RWPE2 (cell line): ENCODE data around the gene DESI2.

Source experiments
- ATAC-seq: fragments of 200-7000 bp; cut with Tn5 transposase; 3 replicates; pipeline ENCODE4 v1.9.1; 2021; ENCODE audit warnings: low read depth
- DNase-seq: peaks from one replicate; pipeline ENCODE4 v3.0.0-alpha.2; 2020; ENCODE audit warnings: low spot score
- H3K27ac ChIP-seq: fragments of 450-650 bp; 2 replicates; pipeline ENCODE4 v1.5.1; 2017; ENCODE audit warnings: mild to moderate bottlenecking; ENCODE audit not compliant: poor library complexity, severe bottlenecking
- H3K27me3 ChIP-seq: fragments of 250-450 bp; sonication (Bioruptor Pico); 2 replicates; pipeline ENCODE4 v1.5.1; 2021; ENCODE audit warnings: mild to moderate bottlenecking, moderate library complexity; ENCODE audit not compliant: insufficient read depth, poor library complexity, severe bottlenecking
- H3K36me3 ChIP-seq: fragments of 250-450 bp; sonication (Bioruptor Pico); 2 replicates; pipeline ENCODE4 v1.5.1; 2020; ENCODE audit warnings: low read depth, mild to moderate bottlenecking, moderate library complexity
- H3K4me1 ChIP-seq: fragments of 250-450 bp; sonication (Bioruptor Pico); 2 replicates; pipeline ENCODE4 v1.5.1; 2021; ENCODE audit warnings: mild to moderate bottlenecking, moderate library complexity; ENCODE audit not compliant: insufficient read depth, poor library complexity, severe bottlenecking
- H3K4me3 ChIP-seq: fragments of 250-450 bp; sonication (Bioruptor Pico); 2 replicates; pipeline ENCODE4 v1.5.1; 2021; ENCODE audit warnings: mild to moderate bottlenecking, moderate library complexity; ENCODE audit not compliant: severe bottlenecking
- H3K9me3 ChIP-seq: fragments of 250-450 bp; sonication (Bioruptor Pico); 2 replicates; pipeline ENCODE4 v1.5.1; 2021; ENCODE audit warnings: mild to moderate bottlenecking, moderate library complexity; ENCODE audit not compliant: severe bottlenecking
- TF ChIP-seq, protein P1 (sequence below): fragments of 450-650 bp; IDR thresholded peaks from one replicate; pipeline ENCODE4 v1.5.1; 2017; ENCODE audit warnings: mild to moderate bottlenecking, moderate library complexity; ENCODE audit not compliant: poor library complexity, severe bottlenecking

Gene DESI2

DNA sequence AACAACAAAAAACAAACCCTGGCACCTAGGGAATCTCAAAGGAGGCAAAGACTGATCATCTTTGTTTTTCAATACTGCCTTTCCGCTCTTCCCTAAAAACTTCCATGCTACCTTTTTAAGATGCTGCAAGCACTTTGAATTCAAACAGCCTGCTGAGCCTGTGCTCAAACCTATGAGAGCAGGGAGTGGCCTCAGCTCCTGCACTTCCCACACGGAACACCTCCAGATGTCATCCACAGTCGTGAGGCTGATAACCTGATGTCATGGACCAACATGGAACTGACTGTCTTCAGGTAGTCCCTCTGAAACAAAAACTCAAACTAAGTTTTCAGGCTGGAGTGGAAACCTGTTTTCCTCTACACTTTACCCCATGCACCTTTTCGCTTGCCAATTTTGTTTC is 46.8 kb downstream of the DESI2 start:
- DNase-seq (no peak), ATAC-seq (no peak)
- TF ChIP-seq, protein P1, sequence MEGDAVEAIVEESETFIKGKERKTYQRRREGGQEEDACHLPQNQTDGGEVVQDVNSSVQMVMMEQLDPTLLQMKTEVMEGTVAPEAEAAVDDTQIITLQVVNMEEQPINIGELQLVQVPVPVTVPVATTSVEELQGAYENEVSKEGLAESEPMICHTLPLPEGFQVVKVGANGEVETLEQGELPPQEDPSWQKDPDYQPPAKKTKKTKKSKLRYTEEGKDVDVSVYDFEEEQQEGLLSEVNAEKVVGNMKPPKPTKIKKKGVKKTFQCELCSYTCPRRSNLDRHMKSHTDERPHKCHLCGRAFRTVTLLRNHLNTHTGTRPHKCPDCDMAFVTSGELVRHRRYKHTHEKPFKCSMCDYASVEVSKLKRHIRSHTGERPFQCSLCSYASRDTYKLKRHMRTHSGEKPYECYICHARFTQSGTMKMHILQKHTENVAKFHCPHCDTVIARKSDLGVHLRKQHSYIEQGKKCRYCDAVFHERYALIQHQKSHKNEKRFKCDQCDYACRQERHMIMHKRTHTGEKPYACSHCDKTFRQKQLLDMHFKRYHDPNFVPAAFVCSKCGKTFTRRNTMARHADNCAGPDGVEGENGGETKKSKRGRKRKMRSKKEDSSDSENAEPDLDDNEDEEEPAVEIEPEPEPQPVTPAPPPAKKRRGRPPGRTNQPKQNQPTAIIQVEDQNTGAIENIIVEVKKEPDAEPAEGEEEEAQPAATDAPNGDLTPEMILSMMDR, result no peak
- no peaks in the 10 kb centered on the region for H3K9me3 ChIP-seq
- H3K27me3 ChIP-seq, result no peaks in the 10 kb centered on the region
- no peak overlapping the region for H3K27ac ChIP-seq
- H3K36me3 ChIP-seq, result peaks cover 15% of the 10 kb centered on the region
- H3K4me3 ChIP-seq, result no peak overlapping the region
- H3K4me1 ChIP-seq, result no peaks in the 10 kb centered on the region

DNA sequence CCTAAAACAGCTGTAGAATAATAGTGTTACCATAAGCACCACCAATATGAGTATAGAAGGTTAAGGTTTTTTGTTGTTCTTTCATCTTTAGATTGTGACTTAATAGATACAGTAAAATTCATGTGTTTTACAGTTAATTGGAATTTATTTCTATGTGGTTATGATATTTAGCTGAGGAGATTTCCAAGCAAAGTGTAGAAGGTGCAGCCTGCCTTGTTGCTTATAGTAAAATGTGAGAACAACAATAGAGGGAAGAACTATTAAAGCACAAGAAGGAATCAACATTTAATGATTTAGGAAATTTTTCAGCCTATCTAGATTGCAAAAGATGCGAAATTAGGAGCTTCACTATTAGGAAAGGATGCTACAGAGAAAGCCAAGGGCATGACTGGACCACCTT is 47.9 kb downstream of the DESI2 start:
- no peak for DNase-seq
- Histone ChIP-seq H3K4me1 (no peaks in the 10 kb centered on the region), H3K36me3 (peaks cover 14% of the 10 kb centered on the region), H3K4me3 (no peak overlapping the region), H3K9me3 (no peaks in the 10 kb centered on the region), H3K27ac (no peak overlapping the region), H3K27me3 (no peaks in the 10 kb centered on the region)
- TF ChIP-seq, protein P1, result no peak
- ATAC-seq, result no peak

DNA sequence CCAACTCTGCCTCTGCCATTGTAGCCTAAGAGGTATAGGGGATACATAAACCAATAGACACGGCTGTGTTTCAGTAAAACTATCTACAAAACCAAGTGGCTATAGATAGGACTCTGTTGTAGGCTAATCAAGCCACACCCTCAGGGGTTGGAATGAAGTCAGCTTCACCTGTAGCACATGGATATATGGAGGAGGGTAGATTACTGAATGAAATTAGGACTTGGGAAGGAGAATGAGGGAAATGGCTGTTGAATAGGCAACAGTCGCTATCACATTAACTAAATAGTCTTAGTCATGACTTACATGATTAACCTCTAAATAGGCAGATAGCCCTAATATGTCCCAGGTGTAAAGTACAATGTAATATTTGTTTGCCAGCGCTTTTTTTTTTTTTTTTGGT is 49.7 kb downstream of the DESI2 start:
- no peaks in the 10 kb centered on the region for H3K27me3 ChIP-seq
- no peak for ATAC-seq
- no peak overlapping the region for H3K27ac ChIP-seq
- peaks cover 12% of the 10 kb centered on the region for H3K36me3 ChIP-seq
- H3K9me3 ChIP-seq, result no peaks in the 10 kb centered on the region
- no peaks in the 10 kb centered on the region for H3K4me1 ChIP-seq
- TF ChIP-seq, protein P1, result no peak
- no peak overlapping the region for H3K4me3 ChIP-seq
- no peak for DNase-seq

DNA sequence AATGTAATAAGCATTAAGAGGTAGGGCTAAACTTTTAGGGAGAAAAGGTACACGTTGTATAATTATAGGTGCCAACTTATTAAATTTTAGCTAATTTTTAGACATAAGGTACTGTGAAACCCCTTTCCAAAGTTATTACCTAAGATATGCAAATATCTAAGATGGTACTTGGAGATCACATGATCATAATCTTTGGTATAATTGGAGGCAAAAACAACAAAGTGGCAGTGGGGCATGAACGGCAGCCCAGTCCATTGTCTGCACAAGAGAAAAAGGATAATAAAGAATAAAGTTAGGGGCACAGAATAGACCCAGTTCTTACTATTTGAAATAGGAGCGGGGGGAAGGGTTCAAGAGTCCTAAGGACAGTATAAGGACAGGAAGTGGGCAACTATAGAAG is 51.2 kb downstream of the DESI2 start:
- DNase-seq (no peak), ATAC-seq (no peak)
- H3K9me3 ChIP-seq, result no peaks in the 10 kb centered on the region
- no peak overlapping the region for H3K4me3 ChIP-seq
- TF ChIP-seq, protein P1, result no peak
- no peaks in the 10 kb centered on the region for H3K4me1 ChIP-seq
- H3K27ac ChIP-seq, result no peak overlapping the region
- no peaks in the 10 kb centered on the region for H3K27me3 ChIP-seq
- peaks cover 12% of the 10 kb centered on the region for H3K36me3 ChIP-seq

DNA sequence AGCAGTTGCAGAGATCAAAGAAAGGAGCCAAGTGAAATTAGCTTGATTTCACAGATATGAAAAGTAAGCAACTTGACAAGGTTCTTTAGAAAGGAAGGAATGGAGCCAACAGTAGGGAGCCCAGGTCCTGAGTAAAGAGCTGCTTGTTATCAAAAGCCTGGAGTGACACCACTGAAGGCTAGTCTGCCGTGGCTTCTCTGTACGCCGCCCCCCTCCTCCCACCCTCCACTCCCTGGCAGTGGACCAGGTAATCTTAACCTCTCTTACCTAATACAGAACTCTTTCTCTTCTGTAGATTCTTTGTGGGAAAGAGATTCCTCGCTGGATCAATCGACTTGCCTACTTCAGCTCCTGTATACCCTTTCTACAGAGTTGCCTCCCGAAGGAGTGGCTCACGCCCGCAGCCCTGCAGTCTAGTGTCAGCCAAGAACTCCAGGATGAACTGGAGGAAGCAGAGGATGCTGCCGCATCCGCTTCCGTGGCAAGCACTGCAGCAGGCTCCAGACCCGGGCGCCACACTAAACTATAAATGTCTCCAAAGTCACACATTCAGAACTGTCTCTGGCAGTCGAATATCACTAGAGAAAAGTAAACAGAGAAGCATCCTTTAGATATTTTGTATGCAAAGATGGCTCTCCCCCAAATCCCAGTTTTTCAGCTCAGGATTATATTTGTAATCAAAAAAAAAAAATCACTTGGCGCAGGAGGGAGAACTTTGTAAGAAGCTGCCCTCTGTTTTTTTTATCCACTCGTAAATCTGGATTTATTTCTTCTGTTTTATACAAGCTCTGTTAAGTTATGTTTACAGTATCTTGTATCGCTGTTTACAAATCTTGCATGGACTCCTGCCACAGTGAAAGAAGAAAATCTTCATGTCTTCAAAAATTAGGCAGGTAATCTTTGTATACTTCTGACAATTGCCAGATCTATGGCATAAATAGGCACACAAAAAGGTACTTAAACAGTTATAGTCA is 52.6 kb downstream of the DESI2 start:
- H3K36me3 ChIP-seq, result peaks cover 3% of the 10 kb centered on the region
- TF ChIP-seq, protein P1, result no peak
- DNase-seq (no peak), ATAC-seq (no peak)
- no peak overlapping the region for H3K27ac ChIP-seq
- H3K4me1 ChIP-seq, result no peaks in the 10 kb centered on the region
- H3K27me3 ChIP-seq, result no peaks in the 10 kb centered on the region
- H3K9me3 ChIP-seq, result no peaks in the 10 kb centered on the region
- no peak overlapping the region for H3K4me3 ChIP-seq
